ENCODE results near the gene CMYA5. TPM values are rescaled to one million over a fixed set of nuclear protein-coding genes. Genes with fewer than 3 reads are reported as not detected.

CMYA5 gene
- total RNA-seq, 1 donor from 2014 or later: 0.16 TPM

- Mint-ChIP-seq H3K27me3 (ENCODE audit: unreplicated experiment) (peaks cover 16% of the 10 kb centered on the region), H3K4me3 (ENCODE audit: unreplicated experiment) (no peak overlapping the region), H3K36me3 (ENCODE audit: unreplicated experiment) (no peaks in the 10 kb centered on the region), H3K27ac (ENCODE audit: unreplicated experiment) (no peak overlapping the region), H3K9me3 (ENCODE audit: unreplicated experiment) (no peaks in the 10 kb centered on the region), H3K4me1 (ENCODE audit: unreplicated experiment) (no peaks in the 10 kb centered on the region)
- TF ChIP-seq, protein P1, sequence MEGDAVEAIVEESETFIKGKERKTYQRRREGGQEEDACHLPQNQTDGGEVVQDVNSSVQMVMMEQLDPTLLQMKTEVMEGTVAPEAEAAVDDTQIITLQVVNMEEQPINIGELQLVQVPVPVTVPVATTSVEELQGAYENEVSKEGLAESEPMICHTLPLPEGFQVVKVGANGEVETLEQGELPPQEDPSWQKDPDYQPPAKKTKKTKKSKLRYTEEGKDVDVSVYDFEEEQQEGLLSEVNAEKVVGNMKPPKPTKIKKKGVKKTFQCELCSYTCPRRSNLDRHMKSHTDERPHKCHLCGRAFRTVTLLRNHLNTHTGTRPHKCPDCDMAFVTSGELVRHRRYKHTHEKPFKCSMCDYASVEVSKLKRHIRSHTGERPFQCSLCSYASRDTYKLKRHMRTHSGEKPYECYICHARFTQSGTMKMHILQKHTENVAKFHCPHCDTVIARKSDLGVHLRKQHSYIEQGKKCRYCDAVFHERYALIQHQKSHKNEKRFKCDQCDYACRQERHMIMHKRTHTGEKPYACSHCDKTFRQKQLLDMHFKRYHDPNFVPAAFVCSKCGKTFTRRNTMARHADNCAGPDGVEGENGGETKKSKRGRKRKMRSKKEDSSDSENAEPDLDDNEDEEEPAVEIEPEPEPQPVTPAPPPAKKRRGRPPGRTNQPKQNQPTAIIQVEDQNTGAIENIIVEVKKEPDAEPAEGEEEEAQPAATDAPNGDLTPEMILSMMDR (IDR thresholded peaks at IDR 0.05): no peak
- DNase-seq (ENCODE audit: extremely low spot score, unreplicated experiment): peak; percentile 65
These were observed 152.6 kb downstream of the CMYA5 start for GRCh38 chr5:79842006-79842881.

- Mint-ChIP-seq H3K27me3 (ENCODE audit: unreplicated experiment) (peaks cover 16% of the 10 kb centered on the region), H3K9me3 (ENCODE audit: unreplicated experiment) (no peaks in the 10 kb centered on the region), H3K36me3 (ENCODE audit: unreplicated experiment) (no peaks in the 10 kb centered on the region), H3K4me3 (ENCODE audit: unreplicated experiment) (no peak overlapping the region), H3K4me1 (ENCODE audit: unreplicated experiment) (no peaks in the 10 kb centered on the region), H3K27ac (ENCODE audit: unreplicated experiment) (no peak overlapping the region)
- TF ChIP-seq, protein P1 (IDR thresholded peaks at IDR 0.05): no peak
- DNase-seq (ENCODE audit: extremely low spot score, unreplicated experiment): peak; percentile 44
These were observed 153.4 kb downstream of the CMYA5 start for GRCh38 chr5:79842991-79843390.

- TF ChIP-seq, protein P1 (IDR thresholded peaks at IDR 0.05): no peak
- Mint-ChIP-seq H3K4me3 (ENCODE audit: unreplicated experiment) (no peak overlapping the region), H3K36me3 (ENCODE audit: unreplicated experiment) (no peaks in the 10 kb centered on the region), H3K4me1 (ENCODE audit: unreplicated experiment) (no peaks in the 10 kb centered on the region), H3K27me3 (ENCODE audit: unreplicated experiment) (peaks cover 16% of the 10 kb centered on the region), H3K9me3 (ENCODE audit: unreplicated experiment) (no peaks in the 10 kb centered on the region), H3K27ac (ENCODE audit: unreplicated experiment) (no peak overlapping the region)
- DNase-seq (ENCODE audit: extremely low spot score, unreplicated experiment): peak; percentile 69
These were observed 154.1 kb downstream of the CMYA5 start for GRCh38 chr5:79843450-79844388.

GRCh38 chr5:79844571-79844970, 154.9 kb downstream of the CMYA5 start:
- no peaks in the 10 kb centered on the region for H3K9me3 Mint-ChIP-seq (ENCODE audit: unreplicated experiment)
- TF ChIP-seq, protein P1 (IDR thresholded peaks at IDR 0.05): no peak
- no peaks in the 10 kb centered on the region for H3K4me1 Mint-ChIP-seq (ENCODE audit: unreplicated experiment)

More at GRCh38 chr5:79844571-79844970, 154.9 kb downstream of the CMYA5 start:
- no peak overlapping the region for H3K4me3 Mint-ChIP-seq (ENCODE audit: unreplicated experiment)
- DNase-seq (ENCODE audit: extremely low spot score, unreplicated experiment): peak; percentile 34
- H3K27me3 Mint-ChIP-seq (ENCODE audit: unreplicated experiment): peaks cover 16% of the 10 kb centered on the region
- H3K36me3 Mint-ChIP-seq (ENCODE audit: unreplicated experiment): no peaks in the 10 kb centered on the region
- no peak overlapping the region for H3K27ac Mint-ChIP-seq (ENCODE audit: unreplicated experiment)
